HG03558 (cell line): ENCODE data around the gene MTG2.

Source experiments
- ATAC-seq: cut with Tn5 transposase; IDR thresholded peaks from one replicate; pipeline ENCODE4 v1.9.1; 2021; ENCODE audit warnings: moderate number of reproducible peaks; ENCODE audit not compliant: unreplicated experiment; ENCODE audit errors: extremely low read depth

Gene MTG2

DNA sequence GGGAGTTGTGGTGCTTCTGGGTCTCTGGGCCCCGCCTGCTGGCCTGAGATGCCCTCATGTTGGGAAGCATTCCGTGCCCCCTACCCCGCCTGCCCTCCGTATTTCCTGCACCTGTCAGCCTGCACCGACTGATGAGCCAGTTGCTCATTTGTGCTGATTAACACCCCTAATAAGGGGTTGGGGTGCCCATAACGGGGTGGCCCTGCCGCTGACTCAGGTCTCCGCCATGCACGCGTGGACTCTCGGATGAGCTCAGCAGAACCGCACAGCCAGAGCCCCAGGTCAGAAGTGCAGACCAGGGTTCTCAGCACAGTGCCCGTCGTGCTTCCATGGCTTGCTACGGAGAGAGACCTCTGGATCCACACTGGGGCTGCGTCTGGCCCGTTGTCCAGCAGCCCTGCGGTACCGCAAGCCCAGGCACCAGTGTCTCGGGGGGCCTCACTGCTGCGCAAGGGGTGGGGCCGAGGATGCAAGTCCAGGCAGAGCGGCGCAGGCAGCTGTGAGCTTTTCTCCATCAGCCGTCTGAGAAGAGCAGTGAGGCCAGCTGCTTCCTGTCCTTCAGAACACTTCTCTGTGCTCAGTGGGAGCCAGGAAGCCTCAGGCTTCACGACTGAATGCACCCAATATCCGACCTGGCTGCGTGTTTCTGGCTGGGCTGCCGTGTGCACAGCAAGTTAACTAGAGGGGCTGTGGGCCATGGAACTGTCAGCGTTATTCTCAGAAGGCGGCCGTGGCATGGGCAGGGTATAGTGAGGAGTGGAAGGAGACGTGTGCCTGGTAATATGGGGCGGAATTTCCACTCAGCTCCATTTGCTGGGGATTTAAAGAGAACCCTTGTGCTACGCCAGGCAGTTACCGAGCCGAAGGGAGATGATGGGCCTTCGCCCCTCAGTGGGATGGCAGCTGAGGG is 18.6 kb downstream of the MTG2 start:
- no peak for ATAC-seq

DNA sequence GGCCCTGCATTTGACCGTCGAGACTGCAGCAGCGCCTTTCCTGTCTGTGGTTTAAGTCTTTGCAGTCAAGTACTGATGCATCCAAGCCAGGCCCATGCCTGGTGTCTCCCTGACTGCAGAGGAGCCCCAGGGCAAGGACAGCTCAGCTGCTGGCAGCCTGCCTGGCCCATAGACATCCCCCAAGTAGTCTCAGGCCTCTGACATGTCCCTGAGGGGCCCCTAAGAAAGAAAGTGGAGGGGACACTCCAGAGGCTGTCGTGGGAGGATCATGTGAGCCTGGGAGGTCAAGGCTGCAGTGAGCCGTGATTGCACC is 19.2 kb downstream of the MTG2 start:
- no peak for ATAC-seq

DNA sequence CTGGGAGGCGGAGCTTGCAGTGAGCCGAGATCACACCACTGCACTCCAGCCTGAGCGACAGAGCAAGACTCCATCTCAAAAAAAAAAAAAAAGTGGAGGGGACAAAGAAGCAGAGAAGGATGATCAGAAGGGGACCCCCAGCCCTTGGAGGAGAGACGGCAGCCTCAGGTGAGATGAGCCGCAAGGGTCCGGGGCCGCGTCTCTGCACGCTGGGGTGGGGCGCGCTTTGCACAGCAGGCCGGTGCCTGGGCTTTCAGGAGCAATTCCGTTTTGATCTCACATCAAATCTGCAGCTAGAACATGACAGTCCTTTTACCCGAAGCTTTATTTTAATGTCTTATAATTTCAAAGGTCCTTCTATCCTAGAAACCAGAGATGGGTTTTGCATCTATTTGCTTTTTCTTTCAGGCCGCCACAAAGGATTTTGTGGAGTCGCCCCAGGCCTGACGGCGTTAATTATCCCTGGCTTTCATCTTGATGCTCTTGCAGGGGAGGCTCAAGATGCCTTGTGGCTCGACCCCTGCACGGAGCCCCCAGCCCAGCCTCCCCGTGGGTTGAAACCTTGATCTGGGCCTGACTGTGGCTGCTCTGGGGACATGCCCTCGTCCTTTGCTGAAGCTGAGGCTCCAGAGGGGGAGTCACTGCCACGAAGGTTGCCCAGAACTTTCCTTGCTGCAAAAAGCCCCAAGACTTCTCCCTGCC is 20.0 kb downstream of the MTG2 start:
- no peak for ATAC-seq

DNA sequence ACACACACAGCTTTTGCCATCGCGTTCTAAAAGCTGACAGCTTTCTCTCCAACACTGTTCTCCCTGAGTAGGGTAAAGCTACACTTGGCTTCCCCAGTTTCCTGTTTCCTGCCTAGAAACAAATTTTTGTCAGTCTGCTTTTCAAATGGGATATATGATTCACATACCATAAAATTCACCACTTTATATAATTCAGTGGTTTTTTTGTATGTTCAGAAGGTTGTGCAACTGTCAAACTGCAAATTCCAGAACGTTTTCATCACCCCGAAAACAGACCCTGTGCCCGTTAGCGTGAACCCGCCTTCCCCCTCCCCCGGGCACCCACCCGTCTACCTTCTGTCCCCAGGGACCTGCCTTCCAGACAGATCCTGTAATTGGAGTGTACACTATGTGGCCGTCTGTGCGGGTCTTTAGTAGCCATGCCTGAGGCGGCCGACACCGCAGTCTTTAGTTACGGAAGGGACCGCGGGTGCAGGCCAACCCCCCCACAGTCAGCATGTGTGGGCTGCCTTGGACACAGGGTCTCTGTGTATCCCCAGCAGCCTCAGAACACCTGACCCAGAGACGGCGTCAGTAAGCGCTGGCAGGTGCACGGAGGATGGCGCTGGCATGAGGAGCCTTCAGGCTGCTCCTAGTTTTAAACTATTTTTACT is 20.7 kb downstream of the MTG2 start:
- no peak for ATAC-seq

DNA sequence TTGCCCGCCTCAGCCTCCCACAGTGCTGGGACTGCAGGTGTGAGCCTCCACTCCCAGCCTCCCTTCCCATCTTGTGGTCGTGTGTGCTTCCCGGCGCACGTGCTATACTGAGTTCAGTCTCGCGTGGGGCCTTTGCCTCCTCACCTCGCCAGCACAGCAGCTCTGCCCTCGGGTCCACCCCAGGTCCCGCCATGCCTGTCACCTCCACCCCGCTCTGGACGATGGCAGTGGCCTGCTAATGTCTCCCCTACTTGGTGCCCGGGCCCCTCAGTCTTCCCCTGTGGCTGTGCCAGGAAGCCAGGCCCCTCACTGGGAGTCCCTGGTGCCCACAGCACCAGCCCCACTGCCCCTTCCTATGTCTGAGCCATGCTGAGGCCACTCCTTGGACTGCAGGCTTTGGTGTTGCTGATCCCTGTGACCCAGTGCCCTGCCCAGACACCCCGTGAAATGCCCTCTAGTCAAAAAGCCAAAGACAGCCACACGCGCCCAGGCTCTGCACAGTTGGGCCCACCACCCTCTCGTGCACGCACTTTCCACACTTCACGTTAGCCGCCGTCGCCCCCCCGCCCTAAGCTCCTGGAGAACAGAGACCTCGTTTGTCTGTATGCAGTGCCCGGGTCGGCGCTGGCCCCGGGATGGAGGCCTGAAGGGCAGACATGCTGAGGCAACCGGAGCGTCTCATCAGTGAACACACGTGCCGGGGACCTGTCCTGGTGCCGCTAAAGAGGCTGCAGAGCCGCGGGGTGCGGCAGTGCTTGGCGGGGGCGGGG is 23.0 kb downstream of the MTG2 start:
- no peak for ATAC-seq

DNA sequence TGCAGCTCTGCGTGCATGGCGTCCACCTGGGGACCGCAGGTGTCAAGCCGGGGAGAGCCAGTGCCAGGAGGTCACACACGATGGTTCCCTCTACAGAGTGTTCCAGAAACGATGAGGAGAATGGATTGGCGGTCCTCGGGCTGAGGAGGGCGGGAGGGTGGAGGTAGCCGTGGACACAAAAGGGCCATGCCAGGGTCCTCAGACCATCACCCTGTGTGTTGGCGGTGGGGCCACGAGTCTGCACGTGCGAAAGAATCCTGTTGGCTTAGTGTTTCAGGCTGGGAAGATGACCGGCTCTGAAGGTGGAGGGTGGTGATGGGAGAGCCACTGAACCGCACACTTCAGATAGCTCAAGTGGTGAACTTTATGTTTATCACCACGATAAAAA is 23.6 kb downstream of the MTG2 start:
- ATAC-seq, result no peak

DNA sequence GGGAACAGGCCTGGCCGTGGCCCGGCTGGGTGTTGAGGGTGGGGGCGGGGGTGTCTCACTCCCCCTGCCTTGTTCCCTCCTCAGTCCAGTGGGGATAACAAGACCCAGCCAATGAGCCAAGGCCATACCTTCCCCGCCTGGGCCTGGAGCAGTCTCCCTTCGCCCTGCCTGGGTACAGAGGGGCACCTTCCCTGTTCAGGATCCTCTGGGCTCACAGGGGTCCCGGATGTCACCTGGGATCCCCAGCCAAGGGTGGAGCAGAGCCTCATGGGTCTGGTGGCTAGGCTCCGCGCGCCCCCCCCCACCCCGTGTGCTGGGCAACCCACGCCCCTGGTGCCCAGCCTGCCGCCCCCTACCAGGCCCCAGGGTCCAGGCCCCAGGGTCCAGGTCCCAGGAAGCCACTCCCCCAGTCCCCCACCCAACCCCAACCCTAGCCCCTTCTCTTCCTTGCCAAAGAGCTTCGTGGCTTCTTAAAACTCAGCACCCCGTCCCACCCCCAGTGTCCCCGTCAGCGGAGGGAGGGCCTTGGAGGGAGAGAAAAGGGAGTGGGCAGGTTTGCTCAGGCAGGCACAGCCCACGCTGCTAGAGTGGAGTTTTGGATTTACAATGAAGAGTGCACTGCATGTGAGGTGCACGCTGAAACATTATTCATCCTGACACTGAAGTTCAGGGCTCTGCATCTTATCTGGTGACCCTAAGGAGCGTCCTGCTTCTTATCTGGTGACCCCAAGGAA is 25.4 kb downstream of the MTG2 start:
- no peak for ATAC-seq

DNA sequence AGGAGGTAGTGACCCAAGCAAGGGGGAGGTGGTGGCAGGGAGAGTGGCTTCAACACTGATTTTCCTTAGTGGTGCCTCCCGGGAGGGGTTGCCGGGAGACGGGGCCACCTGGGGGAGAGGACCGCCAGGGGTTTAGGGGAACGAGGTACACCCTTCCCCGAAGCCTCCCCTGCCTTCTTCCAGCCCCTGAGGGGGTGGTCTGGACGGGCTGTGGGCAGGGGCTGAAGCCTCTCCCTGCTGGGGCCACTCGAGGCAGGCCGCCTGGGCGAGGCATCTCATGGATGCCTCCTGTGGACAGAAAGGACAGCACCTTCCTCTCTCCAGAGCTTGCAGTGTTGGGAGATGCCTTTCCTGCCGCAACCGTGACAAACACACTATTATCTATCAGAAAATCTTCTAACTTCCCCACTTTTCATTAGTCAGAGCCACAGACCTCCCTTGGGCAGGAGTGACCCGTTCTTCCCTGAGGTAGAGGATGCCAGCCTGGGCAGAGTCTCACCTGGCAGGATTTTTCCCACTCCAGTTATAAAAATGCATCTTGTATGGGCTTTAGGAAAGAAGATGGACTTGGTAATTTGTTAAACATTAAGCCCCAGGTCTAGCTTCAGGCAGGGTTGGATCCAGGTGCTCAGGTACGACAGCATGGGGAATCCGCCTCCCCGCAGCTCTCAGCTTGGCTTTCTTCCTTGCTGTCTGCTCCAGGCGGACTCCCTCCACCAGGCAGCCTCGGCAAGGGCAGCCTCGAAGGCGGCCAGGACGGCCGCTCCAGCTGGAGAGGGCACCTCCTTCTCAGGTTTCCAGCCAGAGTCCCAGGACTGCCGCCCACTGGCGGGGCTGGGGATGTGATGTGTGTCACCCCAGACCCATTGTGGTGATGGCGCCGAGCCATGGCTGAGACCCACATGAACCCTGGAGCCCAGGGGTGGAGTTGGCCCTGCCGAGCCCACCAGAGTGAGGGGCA is 26.2 kb downstream of the MTG2 start:
- no peak for ATAC-seq

DNA sequence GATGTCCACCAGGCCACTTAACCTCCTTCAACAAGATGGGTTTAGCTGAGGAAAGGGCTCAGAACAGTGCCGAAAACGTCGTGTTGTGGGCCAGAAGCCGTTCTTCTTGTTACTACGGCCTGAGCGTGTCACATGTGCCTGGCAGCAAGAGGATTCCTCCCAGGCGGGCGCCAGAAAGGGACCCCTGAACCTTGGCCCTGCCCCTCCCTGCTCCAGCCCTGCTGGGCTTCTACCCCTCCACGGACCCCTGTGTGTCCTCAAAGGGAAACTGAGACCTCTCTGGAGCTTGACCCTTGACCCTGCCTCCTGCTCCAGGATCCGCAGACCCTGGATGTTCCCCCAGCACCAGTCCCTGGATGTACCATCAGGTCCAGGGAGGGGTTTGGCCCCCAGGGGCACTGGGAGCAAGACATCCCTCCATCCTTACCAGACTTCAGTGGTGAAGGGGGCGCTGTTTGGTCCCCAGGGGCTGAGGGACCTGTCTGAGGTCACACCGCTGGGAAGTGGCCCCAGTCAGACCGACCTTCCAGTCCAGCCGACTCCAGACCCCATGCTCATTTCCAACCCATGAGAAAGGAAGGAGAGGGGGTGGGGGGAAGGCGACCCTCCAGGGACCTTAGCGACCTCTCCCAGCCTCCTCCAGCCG is 27.1 kb downstream of the MTG2 start:
- ATAC-seq, result no peak

DNA sequence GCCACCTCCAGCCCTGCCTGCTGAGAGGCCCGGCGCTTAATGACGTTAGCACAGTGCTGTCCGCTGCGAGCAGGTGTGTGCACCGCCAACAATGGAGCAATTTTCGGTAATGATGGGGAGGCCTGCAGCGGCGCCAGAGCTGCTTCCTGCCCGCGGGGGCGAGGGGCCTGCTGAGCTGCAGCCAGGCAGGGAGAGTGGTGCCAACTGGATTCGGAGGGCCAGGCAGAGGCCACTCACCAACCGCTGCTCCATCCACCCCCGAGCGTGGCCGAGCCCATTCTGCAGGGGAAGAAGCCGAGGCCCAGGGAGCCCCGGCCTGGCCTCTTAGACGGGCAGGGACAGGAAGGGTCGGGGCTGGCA is 27.6 kb downstream of the MTG2 start:
- ATAC-seq, result no peak

DNA sequence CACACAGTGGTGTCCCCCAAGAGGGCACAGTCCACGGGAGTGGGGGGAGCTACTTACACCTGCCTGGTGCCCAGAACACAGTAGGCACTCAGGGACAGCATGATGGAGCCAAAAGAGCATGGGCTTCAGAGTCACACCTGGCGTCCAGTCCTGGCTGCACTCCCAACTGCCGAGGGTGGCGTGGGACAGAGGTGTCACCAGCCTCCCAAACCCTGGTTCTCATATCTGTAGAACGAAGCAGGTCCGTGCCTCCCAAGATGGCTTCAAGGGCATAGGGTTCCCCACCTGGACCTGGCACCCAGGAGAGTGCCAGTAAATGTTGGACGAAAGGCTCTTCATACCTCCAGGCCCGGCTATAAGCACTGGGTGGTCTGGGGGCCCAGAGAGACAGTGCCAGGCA is 28.4 kb downstream of the MTG2 start:
- no peak for ATAC-seq

DNA sequence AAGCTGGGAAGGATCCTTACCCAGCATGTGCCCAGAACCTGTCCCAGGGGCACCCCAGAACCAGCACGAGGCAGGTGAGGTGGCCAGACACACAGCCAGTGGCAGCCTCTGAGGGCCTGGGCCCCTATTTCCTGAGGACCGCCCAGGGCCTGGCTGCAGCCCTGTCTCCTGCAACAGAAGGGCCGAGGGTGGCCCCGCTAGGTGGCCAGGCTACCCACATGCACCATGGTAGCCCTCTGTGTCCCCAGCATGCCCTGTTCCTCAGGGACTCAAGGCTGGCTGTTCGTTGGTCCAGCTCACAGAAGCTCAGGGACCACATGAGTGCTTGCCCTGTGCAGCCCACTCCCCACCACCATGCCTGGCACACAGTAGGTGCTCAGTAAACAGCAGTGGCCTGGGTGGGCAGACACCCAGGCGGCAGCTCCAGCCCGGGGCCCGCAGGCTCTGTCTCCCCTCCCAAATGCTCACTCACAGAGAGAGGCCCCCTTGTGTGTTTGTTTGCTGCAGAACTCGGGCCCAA is 29.0 kb downstream of the MTG2 start:
- no peak for ATAC-seq

DNA sequence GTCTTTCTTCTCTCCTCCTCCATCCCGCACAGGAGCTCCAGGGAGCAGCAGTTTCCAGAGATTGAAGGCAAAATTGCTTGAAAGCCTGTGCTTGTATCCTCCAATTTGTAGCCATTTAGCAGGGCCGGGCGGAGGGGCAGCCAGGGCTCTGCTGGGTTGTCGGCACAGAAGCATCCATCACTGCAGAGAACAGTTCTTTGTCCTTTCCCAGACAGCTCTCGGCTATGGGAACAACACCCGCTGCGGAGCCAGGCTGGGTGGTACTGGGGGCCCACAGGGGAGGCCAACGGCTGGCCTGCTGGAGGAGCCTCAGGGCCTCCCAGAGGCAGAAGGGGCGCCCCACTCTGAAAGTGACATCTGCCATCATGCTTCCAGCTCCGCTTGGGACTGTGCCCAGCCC is 29.5 kb downstream of the MTG2 start:
- ATAC-seq, result no peak

DNA sequence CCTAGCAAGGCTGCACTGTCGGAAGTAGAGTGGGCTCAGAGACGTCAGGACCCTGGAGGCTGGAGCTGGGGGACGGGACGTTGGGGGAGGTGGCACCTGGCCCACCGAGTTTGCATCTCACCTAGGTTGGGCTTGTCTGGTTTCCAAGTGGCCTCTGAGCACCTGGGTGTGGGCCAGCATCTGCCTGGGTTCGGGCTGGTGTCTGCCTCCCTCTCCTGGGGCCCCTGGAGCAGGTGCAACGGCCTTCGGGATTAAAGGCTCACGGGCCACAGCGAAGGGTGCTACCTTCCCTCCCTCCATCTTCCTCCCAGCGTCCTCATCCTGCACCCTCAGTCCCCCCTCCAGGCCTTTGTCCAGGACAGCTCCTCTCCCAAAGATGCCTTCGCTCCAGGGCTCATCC is 31.2 kb downstream of the MTG2 start:
- no peak for ATAC-seq

DNA sequence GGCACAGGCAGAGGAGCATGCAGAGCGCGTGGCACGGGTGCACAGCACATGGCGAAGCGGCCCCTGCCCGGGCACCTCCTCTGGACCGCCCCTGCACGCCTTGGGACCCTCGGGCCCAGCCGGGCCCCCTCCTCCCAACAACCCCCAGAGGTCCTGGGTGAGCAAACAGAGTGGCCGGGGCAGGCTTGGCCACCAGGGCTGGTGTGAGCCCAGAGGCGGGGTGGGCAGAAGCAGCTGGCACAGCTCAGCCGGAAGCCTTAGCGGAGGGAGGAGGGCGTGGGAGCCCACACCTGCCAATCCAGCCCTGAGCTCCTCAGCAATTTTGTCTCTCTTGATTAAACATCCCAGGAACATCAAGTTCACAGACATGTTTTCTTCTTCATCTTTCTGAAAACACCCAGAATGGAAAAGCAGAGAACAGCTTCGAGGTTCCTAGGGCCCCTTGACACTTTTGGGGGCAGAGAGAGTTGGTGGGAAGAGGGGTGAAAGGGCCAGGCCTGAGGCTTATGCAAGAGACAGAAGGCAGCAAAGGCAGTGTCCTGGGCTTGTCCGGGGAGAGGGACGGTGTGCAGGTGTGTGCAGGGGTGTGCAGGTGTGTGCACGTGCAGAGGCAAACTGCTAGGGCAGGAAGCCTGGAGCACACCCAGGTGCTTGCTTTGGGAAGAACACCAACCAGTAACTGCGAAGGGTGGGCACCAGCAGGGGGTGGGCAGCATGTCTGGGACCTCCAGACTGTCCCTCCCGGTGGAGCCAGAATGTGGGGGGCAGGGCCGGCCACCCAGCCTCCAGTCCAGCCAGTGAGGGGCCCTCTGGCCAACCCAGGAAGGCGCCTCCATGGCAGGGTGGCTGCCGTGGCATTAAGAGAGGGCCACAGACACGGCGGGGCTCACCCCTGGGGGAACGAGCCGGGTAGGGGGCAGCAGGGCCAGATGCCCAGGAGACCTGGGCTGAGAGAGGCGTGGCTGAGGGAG is 32.5 kb downstream of the MTG2 start:
- no peak for ATAC-seq

DNA sequence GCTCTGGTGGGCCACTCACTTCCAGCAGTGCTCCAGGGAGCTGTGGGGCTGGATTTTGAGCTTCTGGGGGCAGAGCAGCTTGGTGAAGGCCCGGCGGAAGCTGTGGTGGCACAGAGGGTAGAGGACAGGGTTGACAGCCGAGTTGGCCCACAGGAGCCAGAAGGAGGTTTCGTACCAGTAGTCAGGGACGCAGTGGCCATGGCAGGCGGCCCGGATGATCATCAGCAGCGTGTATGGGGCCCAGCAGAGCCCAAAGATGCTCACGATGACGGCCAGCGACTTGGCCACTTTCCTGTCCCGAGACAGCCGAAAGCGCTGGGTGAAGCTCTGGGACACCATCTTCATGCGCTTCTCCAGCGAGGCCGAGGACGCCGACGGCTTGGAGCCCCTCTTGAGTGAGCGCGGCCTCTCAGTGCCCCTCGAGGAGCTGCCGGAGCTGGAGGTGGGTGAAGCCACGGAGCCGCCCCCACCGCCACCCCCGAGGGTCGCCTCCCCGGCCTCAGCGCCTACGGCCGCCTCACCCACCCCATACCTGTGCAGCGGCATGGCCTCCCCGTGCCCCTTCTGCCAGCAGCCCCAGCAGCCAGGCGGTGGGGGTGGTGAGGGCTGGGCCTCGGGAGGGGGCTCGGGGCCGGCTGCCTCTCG is 33.3 kb downstream of the MTG2 start:
- no peak for ATAC-seq
